Peyer's patch (tissue), 4 donors: ENCODE results near the gene IMPA2. TPM values are rescaled to one million over a fixed set of nuclear protein-coding genes. Genes with fewer than 3 reads are reported as not detected.
"Not testable (repeated sequence)": the region's sequence is repeated elsewhere in the genome, so short reads cannot be mapped to it uniquely, and the experiment has no call there.

Experiments
- DNase-seq, 3 donors: peaks; one replicate each; pipeline ENCODE4 v3.0.0-alpha.2; 2017 to 2019
- H3K27ac ChIP-seq, 4 donors: fragments of 200-600 bp; sonication (generic); one replicate each; pipeline ENCODE4 v1.5.1; 2016 to 2019
- H3K27me3 ChIP-seq, 2 donors: fragments of 200-600 bp; sonication (generic); one replicate each; pipeline ENCODE4 v1.5.1; 2019
- H3K36me3 ChIP-seq, 3 donors: fragments of 200-600 bp; sonication (generic); one replicate each; pipeline ENCODE4 v1.5.1; 2016 to 2019
- H3K4me1 ChIP-seq, 4 donors: fragments of 200-600 bp; sonication (generic); one replicate each; pipeline ENCODE4 v1.5.1; 2016 to 2019
- H3K4me3 ChIP-seq, 4 donors: fragments of 200-600 bp; sonication (generic); 1 replicate in 3 of 4; 2 replicates in 1 of 4; pipeline ENCODE4 v1.5.1; 2016 to 2019; ENCODE audit warnings: mild to moderate bottlenecking in 1 of 4
- H3K9me3 ChIP-seq, 4 donors: fragments of 200-600 bp; sonication (generic); one replicate each; pipeline ENCODE4 v1.5.1; 2016 to 2019; ENCODE audit warnings: mild to moderate bottlenecking in 1 of 4
- POLR2A ChIP-seq, 2 donors: fragments of 450-650 bp; IDR thresholded peaks; one replicate each; pipeline ENCODE4 v1.5.1; 2017; ENCODE audit warnings: antibody characterized with exemption in 2 of 2, mild to moderate bottlenecking in 2 of 2, moderate library complexity in 2 of 2
- total RNA-seq, 4 donors: library from RNA; depleted of rRNA; stranded (reverse); fragments of >200 nt; gene quantifications; one replicate each; pipeline ENCODE4 v1.1.0, GENCODE V29; 2016
- TF ChIP-seq, protein P1 (sequence below), 6 experiments: fragments of 450-650 bp in 4 of 6; fragments of 200-600 bp in 2 of 6; sonication (generic) in 1 of 6; IDR thresholded peaks; one replicate each; pipeline ENCODE4 v1.5.1; 2017 to 2019; ENCODE audit warnings: antibody characterized with exemption in 6 of 6, mild to moderate bottlenecking in 3 of 6, moderate library complexity in 1 of 6

IMPA2 gene
- total RNA-seq, 4 donors from 2014 or later = 44.0 to 62.3 (median 56.3) TPM

DNA sequence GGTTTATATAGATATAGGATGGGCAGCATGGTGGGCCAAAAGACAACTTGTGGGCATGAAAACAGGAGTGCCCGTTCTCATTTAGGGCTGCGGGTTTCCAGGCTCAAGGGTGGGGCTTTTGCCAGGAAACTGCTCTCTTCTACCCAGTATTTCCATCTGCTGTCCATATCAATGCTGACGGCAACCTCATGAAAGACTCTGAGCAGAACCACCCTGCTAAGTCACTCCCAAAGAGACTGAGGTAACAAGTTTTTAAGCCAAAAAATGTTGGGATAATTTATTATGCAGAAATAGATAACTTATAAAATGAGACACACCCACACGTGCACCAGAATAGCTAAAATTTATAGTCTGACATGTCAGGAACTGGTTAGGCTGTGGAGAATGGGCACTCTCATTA is 37.1 kb upstream of the IMPA2 start:
- no peak for DNase-seq
- no peak overlapping the region for H3K4me3 ChIP-seq
- H3K9me3 ChIP-seq = no peaks in the 10 kb centered on the region
- H3K4me1 ChIP-seq = peaks cover 0 to 7% (median 0%) of the 10 kb centered on the region in 4 donors
- H3K36me3 ChIP-seq = no peaks in the 10 kb centered on the region
- TF ChIP-seq POLR2A (IDR thresholded peaks at IDR 0.05) = no peak
- TF ChIP-seq, protein P1, sequence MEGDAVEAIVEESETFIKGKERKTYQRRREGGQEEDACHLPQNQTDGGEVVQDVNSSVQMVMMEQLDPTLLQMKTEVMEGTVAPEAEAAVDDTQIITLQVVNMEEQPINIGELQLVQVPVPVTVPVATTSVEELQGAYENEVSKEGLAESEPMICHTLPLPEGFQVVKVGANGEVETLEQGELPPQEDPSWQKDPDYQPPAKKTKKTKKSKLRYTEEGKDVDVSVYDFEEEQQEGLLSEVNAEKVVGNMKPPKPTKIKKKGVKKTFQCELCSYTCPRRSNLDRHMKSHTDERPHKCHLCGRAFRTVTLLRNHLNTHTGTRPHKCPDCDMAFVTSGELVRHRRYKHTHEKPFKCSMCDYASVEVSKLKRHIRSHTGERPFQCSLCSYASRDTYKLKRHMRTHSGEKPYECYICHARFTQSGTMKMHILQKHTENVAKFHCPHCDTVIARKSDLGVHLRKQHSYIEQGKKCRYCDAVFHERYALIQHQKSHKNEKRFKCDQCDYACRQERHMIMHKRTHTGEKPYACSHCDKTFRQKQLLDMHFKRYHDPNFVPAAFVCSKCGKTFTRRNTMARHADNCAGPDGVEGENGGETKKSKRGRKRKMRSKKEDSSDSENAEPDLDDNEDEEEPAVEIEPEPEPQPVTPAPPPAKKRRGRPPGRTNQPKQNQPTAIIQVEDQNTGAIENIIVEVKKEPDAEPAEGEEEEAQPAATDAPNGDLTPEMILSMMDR (IDR thresholded peaks at IDR 0.05) = no peak
- H3K27me3 ChIP-seq = no peaks in the 10 kb centered on the region
- H3K27ac ChIP-seq = no peak overlapping the region

DNA sequence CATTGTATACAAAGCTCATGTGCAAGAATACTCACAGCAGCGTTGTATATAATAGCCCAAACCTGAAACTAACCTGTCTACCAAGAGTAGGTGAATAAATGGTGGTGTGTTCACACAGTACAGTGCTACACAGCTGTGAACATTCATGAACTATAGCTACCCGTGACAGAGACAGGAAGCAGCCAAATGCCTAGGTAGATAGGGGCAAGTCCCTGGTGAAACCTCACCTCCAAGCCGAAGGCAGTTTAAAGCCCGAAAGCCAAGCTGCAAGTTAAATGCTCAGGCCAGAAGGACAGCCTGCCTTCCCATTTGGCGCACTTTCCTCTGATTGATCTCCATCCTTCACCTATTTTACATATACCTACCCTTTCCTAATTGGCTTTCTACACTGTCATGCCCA is 36.5 kb upstream of the IMPA2 start:
- no peak overlapping the region for H3K27ac ChIP-seq
- no peak for DNase-seq
- H3K27me3 ChIP-seq = no peaks in the 10 kb centered on the region
- H3K9me3 ChIP-seq = no peaks in the 10 kb centered on the region
- H3K4me1 ChIP-seq = peaks cover 0 to 7% (median 0%) of the 10 kb centered on the region in 4 donors
- H3K4me3 ChIP-seq = no peak overlapping the region
- no peaks in the 10 kb centered on the region for H3K36me3 ChIP-seq
- TF ChIP-seq, protein P1 (IDR thresholded peaks at IDR 0.05) = no peak
- no peak for TF ChIP-seq POLR2A (IDR thresholded peaks at IDR 0.05)

DNA sequence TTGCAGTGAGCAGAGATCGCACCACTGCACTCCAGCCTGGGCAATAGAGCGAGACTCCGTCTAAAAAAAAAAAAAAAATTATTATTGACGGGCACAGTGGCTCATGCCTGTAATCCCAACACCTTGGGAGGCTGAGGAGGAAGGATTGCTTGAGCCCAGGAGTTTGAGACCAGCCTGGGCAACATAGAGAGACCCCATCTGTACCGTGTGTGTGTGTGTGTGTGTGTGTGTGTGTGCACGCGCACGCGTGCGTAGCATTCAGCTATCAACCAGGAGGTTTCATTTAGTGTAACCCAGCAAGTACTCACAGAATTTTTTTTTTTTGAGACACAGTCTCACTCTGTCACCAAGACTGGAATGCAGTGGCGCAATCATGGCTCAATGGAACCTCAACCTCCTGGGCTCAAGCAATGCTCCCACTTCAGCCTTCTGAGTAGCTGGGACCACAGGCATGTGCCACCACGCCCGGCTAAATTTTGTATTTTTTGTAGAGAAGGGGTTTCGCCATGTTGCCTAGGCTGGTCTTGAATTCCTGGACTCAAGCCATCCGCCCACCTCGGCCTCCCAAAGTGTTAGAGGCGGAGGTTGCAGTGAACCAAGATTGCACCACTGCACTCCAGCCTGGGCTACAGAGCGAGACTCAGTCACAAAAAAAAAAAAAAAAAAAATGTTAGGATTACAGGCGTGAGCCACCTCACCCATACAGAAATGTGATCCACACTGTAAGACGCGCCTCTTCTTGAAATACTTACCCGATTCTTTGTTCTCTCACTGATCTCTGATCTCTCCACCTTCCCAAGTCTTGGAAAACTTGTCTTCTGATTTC is 35.3 kb upstream of the IMPA2 start:
- not testable (repeated sequence) for H3K9me3 ChIP-seq, H3K36me3 ChIP-seq, H3K4me3 ChIP-seq, H3K27me3 ChIP-seq, H3K4me1 ChIP-seq
- peak in 1 of 3 donors; percentile 51 for DNase-seq
- H3K27ac ChIP-seq = peak overlapping the region in 2 of 4 donors; percentile 91 to 96

DNA sequence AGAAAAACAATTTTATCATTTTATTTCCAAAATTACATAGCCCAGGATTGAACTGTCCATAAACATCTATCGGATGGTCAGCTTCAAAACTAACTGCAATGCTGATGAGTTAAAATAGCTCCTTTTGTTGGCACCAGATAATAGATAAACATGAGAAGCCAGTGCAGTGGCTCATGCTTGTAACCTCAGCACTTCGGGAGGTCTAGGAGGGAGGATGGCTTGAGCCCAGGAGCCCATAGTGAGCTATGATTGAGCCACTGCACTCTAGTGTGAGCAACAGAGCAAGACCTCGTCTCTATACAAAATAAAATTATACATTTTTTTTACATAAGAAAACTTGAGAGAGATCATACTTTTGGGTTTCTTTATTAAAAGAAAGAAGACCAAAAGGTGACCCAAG is 34.6 kb upstream of the IMPA2 start:
- no peak for DNase-seq
- Histone ChIP-seq H3K27me3 (no peaks in the 10 kb centered on the region), H3K4me3 (peak overlapping the region; percentile 39 to 58 (median 50)), H3K36me3 (no peaks in the 10 kb centered on the region), H3K9me3 (no peaks in the 10 kb centered on the region), H3K4me1 (peaks cover 0 to 7% (median 0%) of the 10 kb centered on the region in 4 donors), H3K27ac (peak overlapping the region; percentile 80 to 96 (median 88))
- TF ChIP-seq, protein P1 (IDR thresholded peaks at IDR 0.05) = no peak
- TF ChIP-seq POLR2A (IDR thresholded peaks at IDR 0.05) = no peak

DNA sequence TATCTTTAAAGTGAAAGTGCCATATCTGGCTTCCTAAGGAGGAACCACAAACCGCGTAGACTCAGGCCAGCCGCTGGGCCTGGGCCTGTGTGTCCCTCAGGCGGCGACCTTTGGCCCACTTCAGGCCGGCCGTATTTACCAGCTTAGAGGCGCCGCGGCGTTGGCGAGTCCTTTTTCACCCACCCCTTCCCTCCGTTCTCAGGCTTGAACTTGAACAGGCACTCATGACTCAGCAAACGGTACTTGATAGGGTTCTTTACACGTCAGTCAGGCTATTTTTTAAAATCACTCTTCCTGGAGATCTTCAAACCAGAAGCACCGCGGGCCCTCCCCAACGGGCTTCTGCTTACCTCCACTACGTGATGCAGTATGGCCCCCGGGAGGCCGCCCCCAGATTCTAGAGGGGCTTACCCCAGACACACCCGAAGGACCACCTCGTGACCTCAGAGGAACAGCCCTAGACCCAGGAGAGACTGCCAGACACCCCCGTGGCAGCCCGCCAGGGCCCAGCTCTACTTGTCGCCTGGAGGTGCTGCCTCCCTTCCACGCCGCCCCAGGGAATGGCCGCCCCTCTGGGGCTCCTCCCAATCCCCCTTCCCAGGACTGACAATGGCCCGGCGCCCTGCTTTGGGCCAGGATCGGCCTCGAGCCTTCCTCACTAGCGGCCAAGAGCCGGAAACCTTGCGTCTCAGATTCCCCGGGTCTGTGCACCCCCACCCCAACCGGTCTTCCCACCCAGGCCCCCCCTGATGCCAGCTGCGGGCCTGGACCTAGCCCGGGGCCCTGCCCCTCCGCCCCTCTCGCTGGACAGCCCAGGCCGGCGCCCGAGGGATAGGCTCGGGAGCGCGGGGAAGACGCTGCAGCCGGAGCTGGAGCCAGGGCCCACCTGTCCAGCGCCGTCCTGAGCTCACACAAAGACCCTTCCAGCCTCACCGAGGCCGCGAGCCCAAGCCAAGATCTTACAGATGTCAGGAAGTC is 33.8 kb upstream of the IMPA2 start:
- Histone ChIP-seq H3K36me3 (no peaks in the 10 kb centered on the region), H3K27me3 (no peaks in the 10 kb centered on the region), H3K4me3 (peak overlapping the region; percentile 39 to 58 (median 50)), H3K4me1 (peaks cover 0 to 7% (median 0%) of the 10 kb centered on the region in 4 donors), H3K9me3 (no peaks in the 10 kb centered on the region), H3K27ac (peak overlapping the region; percentile 80 to 96 (median 88))
- DNase-seq = peak; percentile 75 to 97 (median 92)
- TF ChIP-seq, protein P1 (IDR thresholded peaks at IDR 0.05) = peak in 1 of 6 experiments; percentile 2
- peak; percentile 45 to 68 for TF ChIP-seq POLR2A (IDR thresholded peaks at IDR 0.05)
